C4-2B (cell line): ENCODE results near the gene BCAR3.

Source experiments
- ZFX ChIP-seq: fragments of 450-650 bp; IDR thresholded peaks from 2 replicates; pipeline ENCODE4 v1.6.1; 2017
- TF ChIP-seq, protein P1 (sequence below): fragments of 450-650 bp; conservative IDR thresholded peaks from 2 replicates; pipeline ENCODE4 v1.5.1; 2017; ENCODE audit warnings: mild to moderate bottlenecking

DNA sequence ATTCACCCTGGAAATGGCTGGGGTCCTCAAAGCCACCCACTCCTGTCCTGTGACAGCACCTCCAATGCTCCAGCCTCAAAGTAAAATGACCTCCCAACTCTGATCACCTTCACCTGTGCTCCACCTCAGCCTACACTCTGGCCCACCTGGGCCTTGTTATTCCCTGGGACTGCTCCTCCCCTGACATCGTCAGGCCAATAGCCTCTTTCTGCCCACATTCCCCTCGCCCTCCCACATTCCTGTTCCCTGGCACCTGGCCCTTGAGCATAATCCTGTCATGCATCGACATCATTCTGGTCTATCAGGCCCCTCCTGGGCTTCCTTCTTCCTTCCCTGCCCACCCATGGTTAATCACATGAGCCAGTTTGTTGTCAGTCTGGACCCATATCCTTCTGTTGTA lies 13.2 kb upstream of the BCAR3 start:
- TF ChIP-seq, protein P1, sequence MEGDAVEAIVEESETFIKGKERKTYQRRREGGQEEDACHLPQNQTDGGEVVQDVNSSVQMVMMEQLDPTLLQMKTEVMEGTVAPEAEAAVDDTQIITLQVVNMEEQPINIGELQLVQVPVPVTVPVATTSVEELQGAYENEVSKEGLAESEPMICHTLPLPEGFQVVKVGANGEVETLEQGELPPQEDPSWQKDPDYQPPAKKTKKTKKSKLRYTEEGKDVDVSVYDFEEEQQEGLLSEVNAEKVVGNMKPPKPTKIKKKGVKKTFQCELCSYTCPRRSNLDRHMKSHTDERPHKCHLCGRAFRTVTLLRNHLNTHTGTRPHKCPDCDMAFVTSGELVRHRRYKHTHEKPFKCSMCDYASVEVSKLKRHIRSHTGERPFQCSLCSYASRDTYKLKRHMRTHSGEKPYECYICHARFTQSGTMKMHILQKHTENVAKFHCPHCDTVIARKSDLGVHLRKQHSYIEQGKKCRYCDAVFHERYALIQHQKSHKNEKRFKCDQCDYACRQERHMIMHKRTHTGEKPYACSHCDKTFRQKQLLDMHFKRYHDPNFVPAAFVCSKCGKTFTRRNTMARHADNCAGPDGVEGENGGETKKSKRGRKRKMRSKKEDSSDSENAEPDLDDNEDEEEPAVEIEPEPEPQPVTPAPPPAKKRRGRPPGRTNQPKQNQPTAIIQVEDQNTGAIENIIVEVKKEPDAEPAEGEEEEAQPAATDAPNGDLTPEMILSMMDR, result no peak
- no peak for TF ChIP-seq ZFX
